ENCODE data around the gene CALCOCO1.

CALCOCO1 gene

DNA sequence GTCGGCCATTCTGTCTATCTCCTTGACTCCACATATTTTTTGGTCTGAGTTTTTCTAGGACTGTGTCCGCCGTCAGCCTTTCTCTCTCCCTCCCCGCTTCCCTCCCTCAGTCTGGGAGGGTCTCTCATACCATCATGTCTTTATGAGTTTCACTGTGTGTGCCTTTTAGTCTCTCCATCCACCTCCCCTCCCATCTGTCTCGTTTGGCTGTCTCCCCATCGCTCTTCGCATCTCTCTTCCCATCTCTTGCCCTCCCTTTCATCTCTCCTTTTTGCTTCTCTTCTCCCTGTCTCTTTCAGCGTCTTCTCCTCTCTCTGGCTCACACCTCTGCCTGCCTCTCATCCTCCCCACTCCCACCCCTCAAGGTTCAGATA, 31.5 kb upstream of the CALCOCO1 start:
- DNase-seq: no peak
- H3K36me3 Mint-ChIP-seq (ENCODE audit: low read depth): no peaks in the 10 kb centered on the region
- peak overlapping the region; percentile 63 for H3K4me3 Mint-ChIP-seq
- TF ChIP-seq, protein P1, sequence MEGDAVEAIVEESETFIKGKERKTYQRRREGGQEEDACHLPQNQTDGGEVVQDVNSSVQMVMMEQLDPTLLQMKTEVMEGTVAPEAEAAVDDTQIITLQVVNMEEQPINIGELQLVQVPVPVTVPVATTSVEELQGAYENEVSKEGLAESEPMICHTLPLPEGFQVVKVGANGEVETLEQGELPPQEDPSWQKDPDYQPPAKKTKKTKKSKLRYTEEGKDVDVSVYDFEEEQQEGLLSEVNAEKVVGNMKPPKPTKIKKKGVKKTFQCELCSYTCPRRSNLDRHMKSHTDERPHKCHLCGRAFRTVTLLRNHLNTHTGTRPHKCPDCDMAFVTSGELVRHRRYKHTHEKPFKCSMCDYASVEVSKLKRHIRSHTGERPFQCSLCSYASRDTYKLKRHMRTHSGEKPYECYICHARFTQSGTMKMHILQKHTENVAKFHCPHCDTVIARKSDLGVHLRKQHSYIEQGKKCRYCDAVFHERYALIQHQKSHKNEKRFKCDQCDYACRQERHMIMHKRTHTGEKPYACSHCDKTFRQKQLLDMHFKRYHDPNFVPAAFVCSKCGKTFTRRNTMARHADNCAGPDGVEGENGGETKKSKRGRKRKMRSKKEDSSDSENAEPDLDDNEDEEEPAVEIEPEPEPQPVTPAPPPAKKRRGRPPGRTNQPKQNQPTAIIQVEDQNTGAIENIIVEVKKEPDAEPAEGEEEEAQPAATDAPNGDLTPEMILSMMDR (IDR thresholded peaks at IDR 0.05): no peak
- H3K27ac Mint-ChIP-seq: peak overlapping the region; percentile 10
- H3K4me1 Mint-ChIP-seq: peaks cover 5% of the 10 kb centered on the region
- no peaks in the 10 kb centered on the region for H3K9me3 Mint-ChIP-seq
- peaks cover 39% of the 10 kb centered on the region for H3K27me3 Mint-ChIP-seq (ENCODE audit: low read depth, poor library complexity)

DNA sequence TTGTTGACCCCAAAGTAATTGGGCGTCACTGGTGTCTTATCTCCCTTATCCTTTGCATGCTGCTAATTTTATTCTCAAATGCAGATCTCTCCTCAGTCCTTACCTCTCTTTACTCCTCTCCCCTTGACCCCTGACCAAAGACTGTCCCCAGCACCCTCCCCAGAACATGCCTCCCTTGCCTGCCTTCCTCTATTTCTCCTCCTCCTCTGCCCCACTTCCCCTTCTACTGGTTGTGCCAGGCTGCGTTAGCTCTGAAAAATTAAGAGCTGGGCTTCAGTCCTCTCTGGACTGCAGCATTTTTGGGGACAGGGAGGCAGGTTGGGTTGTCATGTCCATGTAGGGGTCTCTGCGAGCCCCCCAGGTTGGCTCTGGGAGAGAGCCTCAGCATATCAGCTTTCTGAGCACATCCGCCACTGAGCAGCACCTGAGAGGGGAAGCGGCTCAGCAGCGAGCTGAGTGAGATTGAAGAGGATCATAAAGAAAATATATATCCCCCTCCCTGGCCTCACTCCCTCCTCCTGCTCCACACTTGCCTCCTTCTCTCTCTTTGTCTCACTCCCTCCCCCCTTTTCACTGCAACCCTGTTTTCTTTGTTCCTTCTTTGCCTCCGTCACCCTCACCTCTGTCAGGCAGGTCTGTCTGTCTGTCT, 31.0 kb upstream of the CALCOCO1 start:
- DNase-seq: no peak
- Mint-ChIP-seq H3K4me1 (peaks cover 5% of the 10 kb centered on the region), H3K27me3 (ENCODE audit: low read depth, poor library complexity) (peaks cover 34% of the 10 kb centered on the region), H3K9me3 (no peaks in the 10 kb centered on the region), H3K36me3 (ENCODE audit: low read depth) (no peaks in the 10 kb centered on the region), H3K27ac (peak overlapping the region; percentile 10), H3K4me3 (peak overlapping the region; percentile 63)
- TF ChIP-seq, protein P1 (IDR thresholded peaks at IDR 0.05): no peak

DNA sequence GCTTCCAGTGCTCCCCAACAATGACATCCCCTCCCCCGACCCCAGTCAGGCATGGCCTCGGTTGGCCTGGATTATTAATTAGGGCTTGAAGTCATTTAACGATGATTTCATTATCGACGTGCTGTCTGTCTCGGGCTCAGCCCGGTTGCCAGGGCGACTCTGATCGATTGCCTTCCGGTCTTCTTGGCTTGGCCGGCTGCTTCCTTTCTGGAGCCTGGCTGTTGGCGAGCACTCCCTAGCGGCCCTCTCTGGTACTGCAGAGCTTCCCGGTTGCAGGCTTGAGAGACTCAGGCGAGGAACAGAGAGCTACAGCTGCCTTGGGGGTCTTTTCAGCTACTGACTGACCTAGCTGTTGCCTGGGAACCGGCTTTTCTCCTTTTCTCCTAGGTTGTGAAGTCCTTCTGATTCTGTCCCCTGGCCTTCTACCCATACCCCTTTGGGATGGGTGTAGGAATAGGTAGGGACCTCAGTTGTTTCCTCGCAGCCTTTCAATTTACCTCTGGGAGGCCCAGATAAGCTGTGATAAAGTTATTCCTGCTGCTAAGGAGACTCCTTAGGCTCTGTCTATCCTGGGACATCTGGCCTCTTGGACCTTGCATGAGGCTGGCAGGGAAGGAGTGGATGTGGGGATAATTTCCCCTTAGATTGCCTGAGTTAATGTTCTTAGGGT, 30.0 kb upstream of the CALCOCO1 start:
- DNase-seq: peak; percentile 96
- TF ChIP-seq, protein P1 (IDR thresholded peaks at IDR 0.05): peak; percentile 97
- peak overlapping the region; percentile 42 for H3K27ac Mint-ChIP-seq
- H3K4me1 Mint-ChIP-seq: peaks cover 5% of the 10 kb centered on the region
- H3K36me3 Mint-ChIP-seq (ENCODE audit: low read depth): no peaks in the 10 kb centered on the region
- H3K4me3 Mint-ChIP-seq: no peak overlapping the region
- H3K27me3 Mint-ChIP-seq (ENCODE audit: low read depth, poor library complexity): peaks cover 27% of the 10 kb centered on the region
- H3K9me3 Mint-ChIP-seq: no peaks in the 10 kb centered on the region

DNA sequence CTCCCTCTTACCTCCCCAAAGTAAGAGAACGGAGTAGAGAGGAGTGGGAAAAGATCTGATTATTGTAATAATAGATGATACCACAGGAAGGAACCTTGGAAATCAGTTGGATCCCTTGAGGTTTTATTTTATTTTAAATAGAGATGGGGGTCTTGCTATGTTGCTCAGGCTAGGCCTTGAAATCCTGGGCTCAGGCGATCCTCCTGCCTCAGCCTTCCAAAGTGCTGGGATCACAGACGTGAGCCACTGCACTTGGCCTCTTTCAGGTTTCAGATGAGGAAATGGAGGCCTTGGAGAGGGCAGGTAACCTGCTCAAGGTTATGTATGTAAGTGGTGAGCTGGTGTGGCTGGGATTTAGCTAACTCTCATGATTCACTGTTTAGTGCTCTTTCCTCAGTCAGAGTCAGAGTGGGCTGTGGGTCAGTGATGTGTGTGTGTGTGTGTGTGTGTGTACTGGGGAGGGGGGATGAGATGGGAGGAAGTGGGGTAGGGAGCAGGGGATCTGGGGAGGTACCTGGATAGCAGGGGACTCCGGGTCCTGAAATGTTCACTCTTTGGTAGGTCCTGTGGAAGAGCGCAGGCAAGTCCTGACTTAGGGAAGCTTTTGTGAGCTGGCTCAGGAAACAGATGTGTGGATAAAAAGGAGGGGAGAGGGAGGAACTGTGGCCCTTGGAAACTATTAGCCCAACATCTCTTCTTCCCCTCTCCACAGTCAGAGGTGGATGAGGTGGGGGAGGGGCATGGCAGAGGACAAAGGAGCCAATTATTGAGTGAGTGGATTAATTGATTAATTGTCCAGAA, 29.2 kb upstream of the CALCOCO1 start:
- no peak for DNase-seq
- Mint-ChIP-seq H3K4me3 (no peak overlapping the region), H3K27me3 (ENCODE audit: low read depth, poor library complexity) (peaks cover 20% of the 10 kb centered on the region), H3K27ac (peak overlapping the region; percentile 42), H3K9me3 (no peaks in the 10 kb centered on the region), H3K36me3 (ENCODE audit: low read depth) (no peaks in the 10 kb centered on the region), H3K4me1 (peaks cover 5% of the 10 kb centered on the region)
- TF ChIP-seq, protein P1 (IDR thresholded peaks at IDR 0.05): no peak

DNA sequence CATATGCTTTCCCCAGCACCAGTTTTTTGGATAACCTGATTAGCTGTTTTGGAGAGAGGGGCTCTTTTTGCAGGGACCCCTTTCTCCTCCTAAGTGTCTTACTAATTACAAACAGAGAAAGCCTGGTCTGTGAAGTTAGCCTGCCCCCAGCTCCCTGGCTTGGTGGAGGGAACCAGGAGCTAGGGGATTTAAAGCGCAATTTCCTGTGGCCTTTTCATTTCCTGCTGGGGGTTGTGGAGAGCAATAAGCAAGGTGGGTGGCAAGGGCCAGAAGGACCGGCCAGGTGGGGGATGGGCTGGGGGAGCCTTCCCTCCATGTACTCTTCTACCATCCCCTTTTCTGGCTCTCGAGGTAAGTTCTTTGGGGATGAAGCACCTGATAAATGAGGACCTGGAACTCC, 28.6 kb upstream of the CALCOCO1 start:
- no peak overlapping the region for H3K4me3 Mint-ChIP-seq
- peaks cover 15% of the 10 kb centered on the region for H3K27me3 Mint-ChIP-seq (ENCODE audit: low read depth, poor library complexity)
- TF ChIP-seq, protein P1 (IDR thresholded peaks at IDR 0.05): no peak
- DNase-seq: no peak
- H3K36me3 Mint-ChIP-seq (ENCODE audit: low read depth): no peaks in the 10 kb centered on the region
- H3K4me1 Mint-ChIP-seq: peaks cover under 1% of the 10 kb centered on the region
- H3K27ac Mint-ChIP-seq: no peak overlapping the region
- no peaks in the 10 kb centered on the region for H3K9me3 Mint-ChIP-seq

Data from nephron progenitor cell (in vitro differentiated cells).